Vagina (tissue), 2 donors: Measurements from ENCODE around the gene TTR.

Source experiments
- POLR2A ChIP-seq, 2 donors: fragments of 450-650 bp; IDR thresholded peaks; one replicate each; pipeline ENCODE4 v1.6.1; 2017; ENCODE audit warnings: antibody characterized with exemption in 2 of 2, mild to moderate bottlenecking in 2 of 2, moderate library complexity in 2 of 2
- TF ChIP-seq, protein P1 (sequence below), 3 experiments: fragments of 450-650 bp in 2 of 3; fragments of 200-600 bp in 1 of 3; sonication (generic) in 1 of 3; IDR thresholded peaks; one replicate each; pipeline ENCODE4 v1.5.1; 2017 to 2019; ENCODE audit warnings: antibody characterized with exemption in 3 of 3, mild to moderate bottlenecking in 2 of 3, moderate library complexity in 2 of 3

DNA sequence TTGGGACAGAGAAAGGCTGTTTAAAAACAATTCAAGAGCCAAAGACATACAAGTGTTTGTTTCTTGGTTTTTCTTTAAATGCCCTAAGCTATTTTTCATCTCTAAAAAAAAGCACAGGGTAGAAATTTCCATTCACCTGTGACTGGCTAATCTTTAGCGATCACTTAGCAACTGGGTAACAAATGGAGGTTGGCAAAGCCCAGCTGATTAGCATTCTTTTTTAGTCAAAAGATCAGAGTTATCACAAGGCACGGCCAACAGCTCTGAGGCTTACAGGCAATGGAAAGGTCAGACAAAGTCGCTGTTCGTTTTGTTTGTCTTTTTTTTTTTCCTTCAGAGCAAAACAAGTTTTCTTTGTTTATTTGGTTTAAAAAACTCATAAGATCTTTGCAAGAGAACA lies 29.0 kb upstream of the TTR start:
- TF ChIP-seq, protein P1, sequence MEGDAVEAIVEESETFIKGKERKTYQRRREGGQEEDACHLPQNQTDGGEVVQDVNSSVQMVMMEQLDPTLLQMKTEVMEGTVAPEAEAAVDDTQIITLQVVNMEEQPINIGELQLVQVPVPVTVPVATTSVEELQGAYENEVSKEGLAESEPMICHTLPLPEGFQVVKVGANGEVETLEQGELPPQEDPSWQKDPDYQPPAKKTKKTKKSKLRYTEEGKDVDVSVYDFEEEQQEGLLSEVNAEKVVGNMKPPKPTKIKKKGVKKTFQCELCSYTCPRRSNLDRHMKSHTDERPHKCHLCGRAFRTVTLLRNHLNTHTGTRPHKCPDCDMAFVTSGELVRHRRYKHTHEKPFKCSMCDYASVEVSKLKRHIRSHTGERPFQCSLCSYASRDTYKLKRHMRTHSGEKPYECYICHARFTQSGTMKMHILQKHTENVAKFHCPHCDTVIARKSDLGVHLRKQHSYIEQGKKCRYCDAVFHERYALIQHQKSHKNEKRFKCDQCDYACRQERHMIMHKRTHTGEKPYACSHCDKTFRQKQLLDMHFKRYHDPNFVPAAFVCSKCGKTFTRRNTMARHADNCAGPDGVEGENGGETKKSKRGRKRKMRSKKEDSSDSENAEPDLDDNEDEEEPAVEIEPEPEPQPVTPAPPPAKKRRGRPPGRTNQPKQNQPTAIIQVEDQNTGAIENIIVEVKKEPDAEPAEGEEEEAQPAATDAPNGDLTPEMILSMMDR (IDR thresholded peaks at IDR 0.05): no peak
- TF ChIP-seq POLR2A (IDR thresholded peaks at IDR 0.05): no peak
